GM12892 (cell line): ENCODE data around the gene G6PC1.

ENCODE experiments used
- POLR2A ChIP-seq: IDR thresholded peaks from 2 replicates; pipeline ENCODE4 v1.6.1; 2011; ENCODE audit warnings: low read depth, low read length, control low read depth
- POLR2AphosphoS5 ChIP-seq: IDR thresholded peaks from 2 replicates; pipeline ENCODE4 v1.6.1; 2011; ENCODE audit warnings: low read depth, low read length, control low read depth
- TAF1 ChIP-seq: IDR thresholded peaks from 2 replicates; pipeline ENCODE4 v1.6.1; 2011; ENCODE audit warnings: low read depth, mild to moderate bottlenecking, control low read depth, low read length, borderline replicate concordance

DNA sequence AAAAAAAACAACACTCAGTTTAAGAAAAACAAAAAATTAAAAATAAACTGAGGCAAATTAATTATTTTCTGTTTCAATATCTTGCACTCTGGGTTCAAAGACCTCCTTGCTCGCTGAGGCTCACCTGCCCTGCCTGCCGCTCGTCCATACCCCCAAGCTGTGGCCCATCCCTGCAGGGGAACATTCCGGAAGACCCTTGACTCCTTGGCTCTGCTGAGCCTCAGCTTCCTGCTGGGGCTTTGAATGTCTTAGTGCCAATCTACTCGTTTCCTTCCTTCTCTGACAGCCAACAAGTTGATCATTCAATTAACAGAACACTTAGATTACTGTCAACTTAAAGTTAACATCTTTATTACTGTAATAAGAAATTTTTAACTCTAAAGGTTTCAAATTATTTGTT, 24.3 kb downstream of the G6PC1 start:
- TF ChIP-seq POLR2A (no peak), POLR2AphosphoS5 (no peak), TAF1 (no peak)
